ENCODE data around the gene SPRR1A.

Gene SPRR1A

GRCh38 chr1:152964536-152964935 lies 19.3 kb upstream of the SPRR1A start:
- Histone ChIP-seq H3K9ac (ENCODE audit: low read length) (no peak overlapping the region), H3K27me3 (replicated peaks; ENCODE audit: insufficient read depth, low read length) (no peaks in the 10 kb centered on the region), H3F3A (ENCODE audit: insufficient read depth, low read length) (no peaks in the 10 kb centered on the region), H3K4me3 (ENCODE audit: low read length) (no peak overlapping the region), H3K4me2 (ENCODE audit: low read depth, low read length) (no peak overlapping the region), H3K36me3 (replicated peaks; ENCODE audit: insufficient read depth, low read length) (no peaks in the 10 kb centered on the region), H3K79me2 (ENCODE audit: low read length) (no peaks in the 10 kb centered on the region), H2AFZ (ENCODE audit: low read length) (no peak overlapping the region), H3K9me2 (replicated peaks; ENCODE audit: insufficient read depth, low read length) (no peaks in the 10 kb centered on the region), H4K20me1 (ENCODE audit: insufficient read depth, low read length) (no peaks in the 10 kb centered on the region), H3K27ac (ENCODE audit: low read length) (no peak overlapping the region), H3K9me3 (replicated peaks; ENCODE audit: insufficient read depth, low read length) (no peaks in the 10 kb centered on the region), H3K4me1 (ENCODE audit: low read length) (peaks cover 14% of the 10 kb centered on the region)
- no peak for TF ChIP-seq CTCF (IDR thresholded peaks at IDR 0.05; ENCODE audit: low read length)
- TF ChIP-seq EZH2phosphoT487 (IDR thresholded peaks at IDR 0.05; ENCODE audit: low read length), result no peak
- TF ChIP-seq EZH2 (optimal IDR thresholded peaks at IDR 0.05; ENCODE audit: low read depth, low read length), result no peak
- DNase-seq, result no peak

- Histone ChIP-seq H4K20me1 (ENCODE audit: insufficient read depth, low read length) (no peaks in the 10 kb centered on the region), H3K79me2 (ENCODE audit: low read length) (no peaks in the 10 kb centered on the region), H3K9ac (ENCODE audit: low read length) (no peak overlapping the region), H3K4me1 (ENCODE audit: low read length) (peaks cover 14% of the 10 kb centered on the region), H3K9me3 (replicated peaks; ENCODE audit: insufficient read depth, low read length) (no peaks in the 10 kb centered on the region), H3K27me3 (replicated peaks; ENCODE audit: insufficient read depth, low read length) (no peaks in the 10 kb centered on the region), H2AFZ (ENCODE audit: low read length) (no peak overlapping the region), H3K27ac (ENCODE audit: low read length) (no peak overlapping the region), H3F3A (ENCODE audit: insufficient read depth, low read length) (no peaks in the 10 kb centered on the region), H3K4me3 (ENCODE audit: low read length) (no peak overlapping the region), H3K9me2 (replicated peaks; ENCODE audit: insufficient read depth, low read length) (no peaks in the 10 kb centered on the region), H3K4me2 (ENCODE audit: low read depth, low read length) (no peak overlapping the region), H3K36me3 (replicated peaks; ENCODE audit: insufficient read depth, low read length) (no peaks in the 10 kb centered on the region)
- TF ChIP-seq CTCF (IDR thresholded peaks at IDR 0.05; ENCODE audit: low read length), result no peak
- no peak for TF ChIP-seq EZH2phosphoT487 (IDR thresholded peaks at IDR 0.05; ENCODE audit: low read length)
- TF ChIP-seq EZH2 (optimal IDR thresholded peaks at IDR 0.05; ENCODE audit: low read depth, low read length), result no peak
- no peak for DNase-seq
These were observed 18.0 kb upstream of the SPRR1A start for GRCh38 chr1:152965853-152966252.

- H3K9me2 ChIP-seq (replicated peaks; ENCODE audit: insufficient read depth, low read length), result no peaks in the 10 kb centered on the region
- H3K36me3 ChIP-seq (replicated peaks; ENCODE audit: insufficient read depth, low read length), result no peaks in the 10 kb centered on the region
- no peak overlapping the region for H3K9ac ChIP-seq (ENCODE audit: low read length)
- no peaks in the 10 kb centered on the region for H3K27me3 ChIP-seq (replicated peaks; ENCODE audit: insufficient read depth, low read length)
- no peak overlapping the region for H3K4me3 ChIP-seq (ENCODE audit: low read length)
- H3F3A ChIP-seq (ENCODE audit: insufficient read depth, low read length), result no peaks in the 10 kb centered on the region
- H2AFZ ChIP-seq (ENCODE audit: low read length), result no peak overlapping the region
- DNase-seq, result no peak
- TF ChIP-seq CTCF (IDR thresholded peaks at IDR 0.05; ENCODE audit: low read length), result no peak
- no peak for TF ChIP-seq EZH2 (optimal IDR thresholded peaks at IDR 0.05; ENCODE audit: low read depth, low read length)
- no peak for TF ChIP-seq EZH2phosphoT487 (IDR thresholded peaks at IDR 0.05; ENCODE audit: low read length)
- H3K79me2 ChIP-seq (ENCODE audit: low read length), result no peaks in the 10 kb centered on the region
- H3K4me1 ChIP-seq (ENCODE audit: low read length), result peaks cover 14% of the 10 kb centered on the region
- no peaks in the 10 kb centered on the region for H4K20me1 ChIP-seq (ENCODE audit: insufficient read depth, low read length)
- H3K4me2 ChIP-seq (ENCODE audit: low read depth, low read length), result no peak overlapping the region
- no peak overlapping the region for H3K27ac ChIP-seq (ENCODE audit: low read length)
- H3K9me3 ChIP-seq (replicated peaks; ENCODE audit: insufficient read depth, low read length), result no peaks in the 10 kb centered on the region
These were observed 16.7 kb upstream of the SPRR1A start for GRCh38 chr1:152967201-152967600.
